Heart left ventricle (tissue), 13 donors: ENCODE data around the gene RBPJL.

ENCODE experiments used
- POLR2A ChIP-seq, 2 donors: fragments of 450-650 bp; IDR thresholded peaks; one replicate each; pipeline ENCODE4 v1.6.1; 2017; ENCODE audit warnings: antibody characterized with exemption in 2 of 2, mild to moderate bottlenecking in 2 of 2, moderate library complexity in 2 of 2
- TF ChIP-seq, protein P1 (sequence below), 12 donors: fragments of 200-600 bp; sonication (generic) in 4 of 12; IDR thresholded peaks; one replicate each; pipeline versions ENCODE4 v1.5.0 to v1.8.0; 2018 to 2022; ENCODE audit warnings: antibody characterized with exemption in 12 of 12, mild to moderate bottlenecking in 5 of 12
- donor health status: ischemic (EF 13 %, LVEDD 7.1; RV severe dilation, severe dysfunction).
- donor health status: DM: no; HTN: yes; CAD: no.
- donor health status: DM: no; HTN: no; CAD: no.
- donor health status: ischemic (EF 25% LVEDD 6.9; RV normal size, moderate dysfunction).
- donor health status: ischemic (EF 25% LVEDD 5.7; RV mildly dilated, moderate dysfunction).
- donor health status: ischemic (EF 35%, LVEDD 5.7; RV mildly dilated, moderate dysfunction).
- donor health status: nonischemic (EF 11% LVEDD 7.7; RV severe dilation, severe dysfunction).
- donor health status: DM: yes; HTN: yes; CAD: no.
- donor health status: PGD.
- donor health status: ischemic (EF 29% LVEDD 5.4; RV normal size, mild dysfunction).
- donor health status: nonischemic (EF 23%, LVEDD 6.1; RV moderate dilation, normal function).

DNA sequence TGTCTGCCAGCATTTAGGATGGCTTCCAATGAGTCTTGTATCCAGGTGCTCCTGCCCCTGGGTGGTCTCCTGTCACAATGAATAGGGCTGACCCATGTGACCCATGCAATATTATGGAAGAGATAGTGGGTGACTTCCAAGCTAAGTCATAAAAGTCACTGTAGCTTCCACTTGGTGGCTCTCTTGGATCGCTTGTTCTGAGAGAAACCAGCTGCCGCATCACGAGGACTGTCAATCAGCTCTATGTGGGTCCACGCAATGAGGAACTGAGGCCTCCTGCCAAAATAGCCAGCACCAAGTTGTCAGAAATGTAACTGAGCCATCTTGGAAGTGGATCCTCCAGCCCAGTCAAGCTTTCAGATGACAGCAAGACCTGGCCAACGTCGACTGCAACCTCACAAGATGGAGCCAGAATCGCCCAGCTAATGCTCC, 16.3 kb downstream of the RBPJL start:
- no peak for TF ChIP-seq POLR2A (IDR thresholded peaks at IDR 0.05)
- TF ChIP-seq, protein P1, sequence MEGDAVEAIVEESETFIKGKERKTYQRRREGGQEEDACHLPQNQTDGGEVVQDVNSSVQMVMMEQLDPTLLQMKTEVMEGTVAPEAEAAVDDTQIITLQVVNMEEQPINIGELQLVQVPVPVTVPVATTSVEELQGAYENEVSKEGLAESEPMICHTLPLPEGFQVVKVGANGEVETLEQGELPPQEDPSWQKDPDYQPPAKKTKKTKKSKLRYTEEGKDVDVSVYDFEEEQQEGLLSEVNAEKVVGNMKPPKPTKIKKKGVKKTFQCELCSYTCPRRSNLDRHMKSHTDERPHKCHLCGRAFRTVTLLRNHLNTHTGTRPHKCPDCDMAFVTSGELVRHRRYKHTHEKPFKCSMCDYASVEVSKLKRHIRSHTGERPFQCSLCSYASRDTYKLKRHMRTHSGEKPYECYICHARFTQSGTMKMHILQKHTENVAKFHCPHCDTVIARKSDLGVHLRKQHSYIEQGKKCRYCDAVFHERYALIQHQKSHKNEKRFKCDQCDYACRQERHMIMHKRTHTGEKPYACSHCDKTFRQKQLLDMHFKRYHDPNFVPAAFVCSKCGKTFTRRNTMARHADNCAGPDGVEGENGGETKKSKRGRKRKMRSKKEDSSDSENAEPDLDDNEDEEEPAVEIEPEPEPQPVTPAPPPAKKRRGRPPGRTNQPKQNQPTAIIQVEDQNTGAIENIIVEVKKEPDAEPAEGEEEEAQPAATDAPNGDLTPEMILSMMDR (IDR thresholded peaks at IDR 0.05), result peak; percentile 17 to 63 (median 46)
